Hepatocyte (in vitro differentiated cells): ENCODE data around the gene COASY.
"Not testable (repeated sequence)": the region's sequence is repeated elsewhere in the genome, so short reads cannot be mapped to it uniquely, and the experiment has no call there.

Source experiments
- CTCF ChIP-seq: fragments of 200-600 bp; sonication (generic); IDR thresholded peaks from 2 replicates; pipeline ENCODE4 v1.5.1; 2016; ENCODE audit warnings: antibody characterized with exemption, mild to moderate bottlenecking; ENCODE audit not compliant: poor library complexity
- EZH2 ChIP-seq: fragments of 200-600 bp; sonication (generic); IDR thresholded peaks from 2 replicates; pipeline ENCODE4 v1.6.1; 2016; ENCODE audit warnings: antibody characterized with exemption, mild to moderate bottlenecking, borderline replicate concordance
- EZH2phosphoT487 ChIP-seq: fragments of 200-600 bp; sonication (generic); IDR thresholded peaks from one replicate; pipeline ENCODE4 v1.6.1; 2018; ENCODE audit warnings: antibody characterized with exemption, mild to moderate bottlenecking, low read depth, moderate library complexity; ENCODE audit not compliant: unreplicated experiment, severe bottlenecking

GRCh38 chr17:42609814-42610801 lies 48.2 kb downstream of the COASY start:
- not testable (repeated sequence) for TF ChIP-seq CTCF, EZH2, EZH2phosphoT487
